HEK293 (cell line): ENCODE data around the gene CARS1.
A peak's percentile ranks its signal among the peaks of the same experiment; 100 is the strongest.

Source experiments
- EGR2 ChIP-seq: fragments of 450-650 bp; formaldehyde crosslinking; IDR thresholded peaks from 2 replicates; pipeline ENCODE4 v1.5.1; 2016; ENCODE audit warnings: low read depth, missing biosample characterization, missing genetic modification characterization
- GLIS1 ChIP-seq: fragments of 450-650 bp; formaldehyde crosslinking; IDR thresholded peaks from 2 replicates; pipeline ENCODE4 v1.5.1; 2016; ENCODE audit warnings: missing biosample characterization, missing genetic modification characterization
- KLF16 ChIP-seq: fragments of 450-650 bp; formaldehyde crosslinking; IDR thresholded peaks from 2 replicates; pipeline ENCODE4 v1.5.1; 2017; ENCODE audit warnings: missing biosample characterization, missing genetic modification characterization
- KLF17 ChIP-seq: fragments of 450-650 bp; formaldehyde crosslinking; IDR thresholded peaks from 2 replicates; pipeline ENCODE4 v1.5.1; 2016; ENCODE audit warnings: missing biosample characterization, missing genetic modification characterization
- PATZ1 ChIP-seq: fragments of 450-650 bp; formaldehyde crosslinking; IDR thresholded peaks from 2 replicates; pipeline ENCODE4 v1.5.1; 2016; ENCODE audit warnings: missing biosample characterization, missing genetic modification characterization
- SCRT2 ChIP-seq: fragments of 450-650 bp; formaldehyde crosslinking; IDR thresholded peaks from 2 replicates; pipeline ENCODE4 v1.5.1; 2016; ENCODE audit warnings: missing biosample characterization, missing genetic modification characterization
- SP2 ChIP-seq: fragments of 450-650 bp; formaldehyde crosslinking; IDR thresholded peaks from 2 replicates; pipeline ENCODE4 v1.5.1; 2016; ENCODE audit warnings: missing biosample characterization, missing genetic modification characterization
- ZBTB11 ChIP-seq: fragments of 450-650 bp; formaldehyde crosslinking; conservative IDR thresholded peaks from 2 replicates; pipeline ENCODE4 v1.5.1; 2016; ENCODE audit warnings: low read depth, missing biosample characterization, missing genetic modification characterization
- ZBTB44 ChIP-seq: fragments of 450-650 bp; IDR thresholded peaks from 2 replicates; pipeline ENCODE4 v1.5.1; 2018; ENCODE audit warnings: missing biosample characterization, mild to moderate bottlenecking, missing genetic modification characterization
- ZBTB8A ChIP-seq: fragments of 450-650 bp; formaldehyde crosslinking; IDR thresholded peaks from 2 replicates; pipeline ENCODE4 v1.5.1; 2016; ENCODE audit warnings: missing biosample characterization, missing genetic modification characterization
- ZFP3 ChIP-seq: fragments of 450-650 bp; formaldehyde crosslinking; IDR thresholded peaks from 2 replicates; pipeline ENCODE4 v1.5.1; 2016; ENCODE audit warnings: low read depth, missing biosample characterization, missing genetic modification characterization
- ZNF18 ChIP-seq: fragments of 450-650 bp; formaldehyde crosslinking; IDR thresholded peaks from 2 replicates; pipeline ENCODE4 v1.5.1; 2016; ENCODE audit warnings: missing biosample characterization, missing genetic modification characterization
- ZNF19 ChIP-seq: fragments of 450-650 bp; formaldehyde crosslinking; IDR thresholded peaks from 2 replicates; pipeline ENCODE4; 2016; ENCODE audit warnings: missing biosample characterization, missing genetic modification characterization, low read depth
- ZNF211 ChIP-seq: fragments of 450-650 bp; formaldehyde crosslinking; IDR thresholded peaks from 2 replicates; pipeline ENCODE4 v1.5.1; 2016; ENCODE audit warnings: low read depth, missing biosample characterization, missing genetic modification characterization
- ZNF394 ChIP-seq: fragments of 450-650 bp; formaldehyde crosslinking; IDR thresholded peaks from 2 replicates; pipeline ENCODE4 v1.5.1; 2016; ENCODE audit warnings: missing biosample characterization, missing genetic modification characterization, mild to moderate bottlenecking, moderate library complexity, borderline replicate concordance
- ZNF404 ChIP-seq: fragments of 450-650 bp; formaldehyde crosslinking; IDR thresholded peaks from 2 replicates; pipeline ENCODE4 v1.5.1; 2017; ENCODE audit warnings: missing biosample characterization, missing genetic modification characterization
- ZNF423 ChIP-seq: fragments of 450-650 bp; formaldehyde crosslinking; IDR thresholded peaks from 2 replicates; pipeline ENCODE4 v1.5.1; 2016; ENCODE audit warnings: missing biosample characterization, missing genetic modification characterization
- ZNF518A ChIP-seq: fragments of 450-650 bp; formaldehyde crosslinking; conservative IDR thresholded peaks from 2 replicates; pipeline ENCODE4 v1.5.1; 2016; ENCODE audit warnings: low read depth, missing biosample characterization, missing genetic modification characterization
- ZNF530 ChIP-seq: fragments of 450-650 bp; formaldehyde crosslinking; IDR thresholded peaks from 2 replicates; pipeline ENCODE4 v1.5.1; 2016; ENCODE audit warnings: low read depth, missing biosample characterization, missing genetic modification characterization
- ZNF555 ChIP-seq: fragments of 450-650 bp; formaldehyde crosslinking; conservative IDR thresholded peaks from 2 replicates; pipeline ENCODE4 v1.5.1; 2017; ENCODE audit warnings: missing biosample characterization, mild to moderate bottlenecking, missing genetic modification characterization, inconsistent platforms
- ZNF624 ChIP-seq: fragments of 450-650 bp; formaldehyde crosslinking; IDR thresholded peaks from 2 replicates; pipeline ENCODE4 v1.5.1; 2017; ENCODE audit warnings: missing biosample characterization, missing genetic modification characterization
- ZNF704 ChIP-seq: fragments of 450-650 bp; formaldehyde crosslinking; IDR thresholded peaks from 2 replicates; pipeline ENCODE4 v1.5.1; 2016; ENCODE audit warnings: missing biosample characterization, missing genetic modification characterization
- ZNF768 ChIP-seq: fragments of 450-650 bp; formaldehyde crosslinking; IDR thresholded peaks from 2 replicates; pipeline ENCODE4 v1.5.1; 2018; ENCODE audit warnings: missing biosample characterization, mild to moderate bottlenecking, missing genetic modification characterization

CARS1 gene

GRCh38 chr11:3052109-3052479, 5.1 kb downstream of the CARS1 start (continued):
- TF ChIP-seq PATZ1 (tag by site-specific recombination) (0 out of 2 replicates have a peak, but pooled peaks have one; percentile 21), ZBTB44 (tag by site-specific recombination) (peak; percentile 85), ZNF394 (tag by site-specific recombination) (no peak), EGR2 (tag by site-specific recombination) (no peak), ZBTB8A (tag by site-specific recombination) (peak; percentile 88), ZNF19 (tag by site-specific recombination) (no peak), ZNF518A (tag by site-specific recombination) (no peak), ZNF211 (no peak), ZNF18 (tag by site-specific recombination) (0 out of 2 replicates have a peak, but pooled peaks have one; percentile 20), ZFP3 (tag by site-specific recombination) (no peak), ZNF530 (no peak), KLF17 (tag by site-specific recombination) (no peak), SCRT2 (tag by site-specific recombination) (no peak), GLIS1 (tag by site-specific recombination) (0 out of 2 replicates have a peak, but pooled peaks have one; percentile 13), KLF16 (0 out of 2 replicates have a peak, but pooled peaks have one; percentile 34), ZNF555 (tag by site-specific recombination) (no peak), ZNF423 (tag by site-specific recombination) (peak; percentile 13; the same call in 1 of the 2 replicates), ZBTB11 (tag by site-specific recombination) (0 out of 2 replicates have a peak, but pooled peaks have one; percentile 25), ZNF704 (no peak), SP2 (tag by site-specific recombination) (no peak), ZNF624 (tag by site-specific recombination) (0 out of 2 replicates have a peak, but pooled peaks have one; percentile 55), ZNF768 (no peak), ZNF404 (tag by site-specific recombination) (no peak)
